Nephron progenitor cell (in vitro differentiated cells): ENCODE results near the gene CACNA2D4.

Experiments
- DNase-seq: peaks from one replicate; pipeline ENCODE4 v3.0.0; 2021
- H3K27ac Mint-ChIP-seq: 2 replicates; pipeline ENCODE4 v1.8.0; 2021; ENCODE audit warnings: mild to moderate bottlenecking, moderate library complexity, mixed read lengths
- H3K27me3 Mint-ChIP-seq: 2 replicates; pipeline ENCODE4 v1.8.0; 2021; ENCODE audit warnings: mild to moderate bottlenecking, low read depth, mixed read lengths; ENCODE audit not compliant: poor library complexity
- H3K36me3 Mint-ChIP-seq: 2 replicates; pipeline ENCODE4 v1.8.0; 2021; ENCODE audit warnings: low read depth, mixed read lengths
- H3K4me1 Mint-ChIP-seq: 2 replicates; pipeline ENCODE4 v1.8.0; 2021; ENCODE audit warnings: mixed read lengths
- H3K4me3 Mint-ChIP-seq: 2 replicates; pipeline ENCODE4 v1.8.0; 2021; ENCODE audit warnings: mild to moderate bottlenecking, moderate library complexity, mixed read lengths
- H3K9me3 Mint-ChIP-seq: 2 replicates; pipeline ENCODE4 v1.8.0; 2021; ENCODE audit warnings: mild to moderate bottlenecking, moderate library complexity, mixed read lengths
- CTCF ChIP-seq: fragments of 200-600 bp; sonication (generic); IDR thresholded peaks from 2 replicates; pipeline ENCODE4 v1.5.0; 2021; ENCODE audit warnings: antibody characterized with exemption

The CACNA2D4 gene

GRCh38 chr12:1918081-1918883 lies at the start of gene CACNA2D4:
TSS of gene CACNA2D4 (minus strand) at chr12:1918652. CDS start at chr12:1918473, 179 bp downstream.
- Mint-ChIP-seq H3K4me3 (peak within 1 kb of the TSS; percentile 73), H3K27me3 (peaks cover 13% of the 10 kb centered on the region), H3K27ac (peak within 1 kb of the TSS; percentile 80), H3K9me3 (no peaks in the 10 kb centered on the region), H3K36me3 (no peaks in the 10 kb centered on the region), H3K4me1 (peaks cover 84% of the 10 kb centered on the region)
- no peak for TF ChIP-seq CTCF
- peak; percentile 23 for DNase-seq

- no peak for TF ChIP-seq CTCF
- H3K9me3 Mint-ChIP-seq, result no peaks in the 10 kb centered on the region
- H3K27ac Mint-ChIP-seq, result peak overlapping the region; percentile 87
Observed at GRCh38 chr12:1966561-1967226, 48.2 kb upstream of the CACNA2D4 start.

DNA sequence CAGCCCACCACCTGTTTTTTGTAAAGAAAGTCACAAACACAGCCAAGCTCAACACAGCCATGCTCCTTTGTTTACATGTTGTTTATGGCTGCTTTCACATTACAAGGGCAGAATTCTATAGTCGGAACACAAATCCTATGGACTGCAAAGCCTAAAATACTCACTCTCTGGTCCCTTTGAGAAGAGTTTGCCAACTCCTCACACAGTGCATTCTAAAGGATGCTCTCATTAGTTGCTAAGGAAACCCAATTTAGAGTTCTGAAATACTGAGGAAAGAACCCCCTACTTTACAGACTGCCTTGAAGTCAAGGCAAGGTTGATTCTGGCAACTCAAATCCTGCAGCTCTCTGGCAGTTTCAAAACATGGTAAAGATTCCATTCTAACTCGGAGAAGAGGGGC lies 47.5 kb upstream of the CACNA2D4 start:
- peaks cover 12% of the 10 kb centered on the region for H3K4me1 Mint-ChIP-seq

More at GRCh38 chr12:1966561-1967226, 48.2 kb upstream of the CACNA2D4 start:
- DNase-seq, result no peak
- peaks cover 16% of the 10 kb centered on the region for H3K4me1 Mint-ChIP-seq
- peaks cover 2% of the 10 kb centered on the region for H3K27me3 Mint-ChIP-seq
- H3K4me3 Mint-ChIP-seq, result no peak overlapping the region
- peaks cover 34% of the 10 kb centered on the region for H3K36me3 Mint-ChIP-seq

DNA sequence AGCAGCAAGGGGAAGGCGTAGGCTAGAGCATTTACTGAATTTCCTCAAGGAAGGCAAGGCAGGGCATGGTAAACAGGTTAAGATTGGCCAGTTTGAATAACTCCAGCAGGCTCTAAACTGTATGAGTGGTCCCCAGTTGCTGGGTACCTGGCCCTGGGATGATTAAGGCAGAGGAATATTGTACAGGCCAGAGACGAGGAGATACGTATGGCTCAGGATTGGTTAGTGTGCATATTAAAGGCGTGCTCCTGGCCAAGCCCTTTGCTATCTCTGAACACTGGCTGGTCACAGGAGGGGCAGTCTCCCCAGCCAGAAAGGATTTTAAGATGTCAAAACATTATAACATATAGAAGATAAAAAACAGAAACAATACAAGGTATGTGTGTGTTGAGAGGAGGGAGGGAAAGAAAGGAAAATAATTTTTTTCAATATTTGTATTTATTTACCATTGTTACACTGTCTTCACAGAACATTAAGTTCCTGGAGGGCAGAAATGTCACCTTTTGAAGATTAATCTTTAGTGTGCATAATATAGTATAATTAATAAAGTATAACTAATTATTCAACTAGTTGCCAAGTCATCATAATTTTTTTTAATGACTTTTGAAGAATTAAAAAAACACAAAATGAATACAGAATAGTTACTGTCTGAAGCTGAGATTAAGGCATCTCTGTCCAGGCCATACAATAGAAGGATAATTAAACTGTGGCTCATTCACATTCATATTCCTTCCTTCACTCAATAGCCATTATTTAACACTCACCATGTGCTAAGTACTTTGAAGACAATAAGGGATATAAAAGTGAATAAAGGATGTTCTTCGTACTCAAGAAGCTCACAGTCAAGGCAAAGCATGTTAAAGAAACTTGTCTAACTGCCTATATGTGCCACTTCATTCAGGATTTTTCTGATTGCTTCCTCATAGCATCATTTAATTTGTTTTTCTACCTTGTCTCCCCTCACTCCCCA lies 43.9 kb upstream of the CACNA2D4 start:
- Mint-ChIP-seq H3K36me3 (peaks cover 76% of the 10 kb centered on the region), H3K27ac (peak overlapping the region; percentile 49)

More for the DNA sequence above, 47.5 kb upstream of the CACNA2D4 start:
- no peaks in the 10 kb centered on the region for H3K9me3 Mint-ChIP-seq
- H3K36me3 Mint-ChIP-seq, result peaks cover 42% of the 10 kb centered on the region
- H3K27me3 Mint-ChIP-seq, result peaks cover 2% of the 10 kb centered on the region
- TF ChIP-seq CTCF, result no peak
- H3K4me3 Mint-ChIP-seq, result no peak overlapping the region
- H3K27ac Mint-ChIP-seq, result no peak overlapping the region
- no peak for DNase-seq

GRCh38 chr12:1956716-1957115 lies 38.3 kb upstream of the CACNA2D4 start:
- DNase-seq, result no peak
- no peak overlapping the region for H3K27ac Mint-ChIP-seq
- TF ChIP-seq CTCF, result no peak
- peaks cover under 1% of the 10 kb centered on the region for H3K27me3 Mint-ChIP-seq
- H3K9me3 Mint-ChIP-seq, result peaks cover 30% of the 10 kb centered on the region
- no peak overlapping the region for H3K4me3 Mint-ChIP-seq
- H3K4me1 Mint-ChIP-seq, result no peaks in the 10 kb centered on the region
- peaks cover 76% of the 10 kb centered on the region for H3K36me3 Mint-ChIP-seq

More for the DNA sequence above, 43.9 kb upstream of the CACNA2D4 start:
- Mint-ChIP-seq H3K4me3 (no peak overlapping the region), H3K9me3 (peaks cover 26% of the 10 kb centered on the region), H3K27me3 (peaks cover 2% of the 10 kb centered on the region), H3K4me1 (peaks cover 6% of the 10 kb centered on the region)
- no peak for TF ChIP-seq CTCF
- no peak for DNase-seq
